Stimulated activated CD4-positive, alpha-beta T cell treated with anti-CD3 and anti-CD28 coated beads, TNF-alpha, amount 100 ng/mL, for 4 hours (primary cell): ENCODE results near the gene COL18A1.
"Not testable (repeated sequence)": the region's sequence is repeated elsewhere in the genome, so short reads cannot be mapped to it uniquely, and the experiment has no call there.

ENCODE experiments used
- DNase-seq, 3 experiments: peaks; one replicate each; pipeline ENCODE4 v3.0.0-alpha.2; 2020; ENCODE audit warnings: low read depth in 3 of 3

Gene COL18A1

DNA sequence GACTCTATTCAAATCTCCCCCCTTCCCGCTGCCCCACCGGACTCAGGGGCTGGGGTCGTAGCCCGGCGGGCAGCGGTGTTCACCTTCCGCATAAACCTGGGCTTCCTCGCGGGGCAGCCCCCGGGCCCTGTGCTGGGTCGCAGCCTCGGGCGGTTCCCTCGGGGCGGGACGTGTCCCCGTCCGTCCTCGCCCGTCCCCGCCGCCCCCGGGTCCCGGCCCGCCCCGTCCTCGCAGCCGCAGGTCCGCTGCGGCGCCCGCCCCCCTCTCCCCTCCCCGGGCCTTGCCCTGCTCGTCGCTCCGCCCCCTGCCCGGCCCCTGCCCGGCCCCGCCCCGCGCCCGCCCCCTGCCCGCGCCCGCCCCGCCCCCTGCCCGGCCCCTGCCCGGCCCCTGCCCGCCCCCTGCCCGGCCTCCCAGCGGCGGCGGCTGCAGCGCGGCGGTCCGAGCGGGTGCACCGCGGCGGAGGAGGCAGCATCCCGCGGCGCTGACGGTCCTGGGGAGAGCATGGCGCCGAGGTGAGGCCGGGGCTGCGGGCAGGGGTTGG lies at the start of gene COL18A1:
TSS of gene COL18A1 (plus strand) at position 436 of the 541 bp plus-strand sequence. CDS start at position 502, 66 bp downstream.
- peak in 2 of 3 experiments; percentile 26 to 39 for DNase-seq

DNA sequence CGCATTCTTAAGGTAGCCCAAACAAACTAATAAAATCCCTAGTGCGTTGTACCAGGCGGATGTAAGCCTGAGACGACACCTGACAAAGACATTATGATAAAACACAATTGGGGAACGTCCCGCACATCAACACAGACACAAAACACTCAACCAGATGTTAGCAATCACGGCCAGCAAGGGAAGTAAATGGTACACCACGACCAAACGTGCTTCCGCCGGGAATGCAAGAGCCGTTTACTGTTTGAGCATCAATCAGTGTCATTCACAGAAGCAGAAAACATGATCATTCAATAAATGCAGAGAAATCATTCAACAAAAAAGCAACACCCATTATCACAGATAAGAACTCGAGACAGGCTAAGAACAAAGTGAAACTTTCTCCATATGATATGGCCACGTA lies 49.4 kb upstream of the COL18A1 start:
- DNase-seq, result no peak

DNA sequence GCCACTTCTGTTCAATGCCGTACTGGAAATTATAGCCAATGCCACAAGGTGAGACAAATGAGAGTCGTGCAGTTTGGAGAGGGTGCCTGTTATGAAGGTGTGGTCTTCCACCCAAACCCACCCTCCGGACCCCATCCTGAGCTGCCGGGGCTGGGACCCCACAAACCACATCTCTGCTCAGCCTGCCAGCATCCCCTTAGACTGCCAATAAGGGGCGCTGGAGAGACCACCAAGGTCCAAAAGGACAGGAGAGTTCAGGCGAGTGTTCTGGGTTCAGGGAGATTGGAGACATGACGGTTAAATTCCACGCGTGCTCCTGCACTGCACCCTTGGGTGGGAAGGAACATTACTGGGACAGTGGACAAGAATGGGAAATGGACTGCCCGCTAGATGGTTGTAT lies 48.7 kb upstream of the COL18A1 start:
- no peak for DNase-seq

DNA sequence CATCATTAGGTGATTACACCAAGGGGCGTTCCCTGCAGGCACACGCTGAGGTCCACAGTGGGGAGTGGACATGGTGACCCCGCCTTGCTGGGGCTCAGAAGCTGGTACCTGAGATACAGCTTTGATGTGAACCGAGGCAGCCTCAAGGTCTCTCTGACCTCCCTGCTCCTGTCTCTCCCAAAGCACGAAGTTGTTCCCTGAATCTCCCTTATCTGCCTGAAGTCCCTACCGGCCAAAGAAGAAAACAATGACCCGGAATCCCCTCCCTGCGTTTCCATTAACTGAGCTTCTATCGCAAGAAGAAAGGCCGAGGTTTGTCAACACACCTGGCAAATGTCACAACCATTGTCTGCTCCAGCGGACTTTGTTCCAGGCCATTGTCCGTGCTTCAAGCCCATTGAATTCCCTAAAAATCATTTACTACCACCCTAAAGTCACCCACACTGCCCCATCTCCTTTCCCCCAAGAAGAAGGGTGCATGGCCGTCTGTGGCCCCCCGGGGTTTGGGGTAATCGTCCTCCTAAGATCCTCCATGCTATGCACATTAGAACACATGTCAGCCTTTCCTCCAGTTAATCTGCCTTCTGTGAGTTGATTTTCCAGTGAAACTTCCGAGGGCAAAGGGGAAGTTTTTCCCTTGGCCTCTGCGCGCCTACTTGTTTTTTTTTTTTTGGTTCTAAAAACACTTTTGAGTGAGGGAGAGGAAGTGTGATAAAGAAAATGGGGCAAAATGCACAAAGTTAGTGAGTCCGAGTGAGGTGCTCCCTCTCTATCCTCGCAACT lies 48.1 kb upstream of the COL18A1 start:
- no peak for DNase-seq

DNA sequence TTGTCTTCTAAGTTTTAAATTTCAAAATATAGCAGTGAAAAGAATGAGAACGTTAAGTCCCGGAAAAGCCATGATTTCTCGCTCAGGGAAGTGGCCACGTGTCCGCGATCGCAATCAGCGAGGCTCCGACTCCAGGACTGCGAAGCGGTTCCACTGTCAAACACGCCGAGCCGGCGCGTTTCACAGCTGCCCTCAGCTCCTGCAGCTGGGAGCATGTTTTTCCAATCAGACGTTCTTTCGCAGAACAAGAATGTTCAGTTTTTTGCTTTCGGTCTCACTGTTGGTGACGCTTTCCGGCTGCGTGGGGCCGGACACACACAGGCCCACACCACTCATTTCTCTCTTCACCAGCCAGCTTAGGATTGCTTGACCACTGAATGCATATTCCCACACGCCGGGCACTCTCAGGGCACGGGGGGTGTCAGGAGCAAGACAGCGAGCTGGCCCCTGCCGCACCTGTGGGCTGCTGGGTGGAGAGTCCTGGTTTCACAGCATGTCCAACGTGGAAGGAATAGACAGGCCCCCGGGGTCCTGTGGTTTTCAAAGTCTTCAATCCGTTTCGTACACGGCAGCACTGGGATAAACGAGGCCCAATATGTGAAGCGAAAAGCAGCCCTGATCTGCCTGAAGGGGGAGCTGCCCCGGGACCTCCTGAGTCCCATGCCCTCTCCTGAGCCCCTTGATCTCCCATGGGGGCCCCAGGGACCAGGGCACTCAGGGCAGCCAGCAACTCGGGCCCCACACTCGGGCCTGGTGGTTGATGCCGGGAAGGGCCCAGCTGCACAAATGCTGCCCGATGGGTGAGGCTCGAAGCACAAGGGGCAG lies 47.3 kb upstream of the COL18A1 start:
- no peak for DNase-seq

DNA sequence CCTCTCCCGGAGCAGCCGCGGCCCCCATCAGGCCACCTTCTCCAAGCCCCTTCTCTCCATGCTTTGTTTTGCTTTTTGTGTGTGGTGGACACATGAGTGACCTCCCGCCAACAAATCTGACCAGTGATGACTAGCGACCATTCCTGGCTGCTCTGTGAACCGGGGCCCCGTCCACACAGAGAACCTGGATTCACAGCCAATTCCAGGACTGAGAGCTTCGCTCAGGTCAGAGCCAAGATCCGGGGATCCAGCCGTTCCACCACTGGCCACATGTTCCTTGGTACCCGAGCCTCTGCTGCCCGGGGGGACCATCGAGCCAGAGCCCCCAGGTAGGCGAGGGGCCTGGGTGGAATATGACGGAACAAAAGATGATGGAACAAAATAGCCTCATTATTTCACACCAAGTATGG lies 46.7 kb upstream of the COL18A1 start:
- DNase-seq, result no peak

DNA sequence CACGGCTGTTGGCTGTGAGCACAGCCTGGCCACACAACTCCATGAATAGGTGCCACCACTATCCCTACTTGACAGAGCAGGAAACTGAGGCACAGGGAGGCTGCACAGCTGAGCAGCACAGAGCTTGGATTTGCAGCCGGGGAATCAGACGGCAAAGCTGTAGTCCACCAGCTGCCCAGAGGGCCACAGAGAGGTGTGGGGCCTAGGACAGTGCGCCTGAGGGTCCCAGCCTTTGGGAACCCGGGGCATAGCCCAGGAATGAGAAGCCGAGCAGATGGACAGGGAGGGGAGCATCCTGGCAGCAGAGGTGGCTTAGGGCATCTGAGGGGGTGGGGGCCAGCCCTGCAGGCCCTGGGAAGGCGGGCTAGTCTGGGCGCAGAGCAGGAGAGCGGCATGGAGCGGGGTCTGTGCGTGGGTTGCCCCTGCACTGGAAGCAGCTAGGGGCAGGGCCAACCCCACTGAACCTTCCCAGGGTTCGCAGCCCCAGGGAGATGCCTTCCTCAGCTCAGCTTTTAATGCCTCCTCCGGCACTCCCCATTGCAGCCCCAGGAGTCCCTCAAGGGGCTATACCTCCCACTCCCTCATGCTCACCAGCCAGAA lies 46.2 kb upstream of the COL18A1 start:
- DNase-seq, result no peak

DNA sequence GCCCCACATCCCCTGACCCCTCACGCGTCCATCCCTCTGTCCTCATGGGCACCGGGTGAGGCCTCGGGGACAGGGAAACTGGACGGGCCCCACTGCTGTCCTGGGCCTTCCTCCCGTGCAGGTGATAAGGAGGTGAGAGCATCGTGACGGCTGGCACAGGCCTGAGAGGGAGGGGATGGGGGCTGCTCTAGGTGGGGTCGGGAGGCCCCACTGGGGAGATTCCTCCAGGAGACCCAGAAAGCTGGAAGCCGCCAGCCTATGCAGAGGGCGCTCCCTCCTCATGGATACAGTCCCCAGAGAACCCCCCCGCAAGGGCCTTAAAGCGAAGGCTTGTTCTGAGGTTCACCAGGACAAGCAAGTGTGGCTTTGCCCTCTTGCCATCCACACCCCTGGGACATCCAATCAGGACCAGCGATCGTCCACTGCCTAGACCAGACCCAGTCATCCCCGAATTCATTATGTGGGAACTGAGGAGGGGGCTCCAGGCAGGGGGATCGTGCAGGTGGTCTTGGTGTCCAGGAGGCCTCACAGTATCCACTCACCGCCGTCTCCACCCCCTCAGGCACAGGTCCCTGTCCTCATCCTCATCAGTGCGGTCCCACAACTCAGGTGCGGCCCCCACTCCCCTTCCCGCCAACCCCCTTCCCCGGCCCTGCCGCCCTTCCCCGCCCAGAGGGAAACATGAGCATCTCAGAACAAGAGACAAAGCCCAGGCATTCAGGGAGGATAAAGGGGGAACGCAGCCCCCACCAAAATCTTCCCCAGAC lies 45.3 kb upstream of the COL18A1 start:
- DNase-seq, result no peak

DNA sequence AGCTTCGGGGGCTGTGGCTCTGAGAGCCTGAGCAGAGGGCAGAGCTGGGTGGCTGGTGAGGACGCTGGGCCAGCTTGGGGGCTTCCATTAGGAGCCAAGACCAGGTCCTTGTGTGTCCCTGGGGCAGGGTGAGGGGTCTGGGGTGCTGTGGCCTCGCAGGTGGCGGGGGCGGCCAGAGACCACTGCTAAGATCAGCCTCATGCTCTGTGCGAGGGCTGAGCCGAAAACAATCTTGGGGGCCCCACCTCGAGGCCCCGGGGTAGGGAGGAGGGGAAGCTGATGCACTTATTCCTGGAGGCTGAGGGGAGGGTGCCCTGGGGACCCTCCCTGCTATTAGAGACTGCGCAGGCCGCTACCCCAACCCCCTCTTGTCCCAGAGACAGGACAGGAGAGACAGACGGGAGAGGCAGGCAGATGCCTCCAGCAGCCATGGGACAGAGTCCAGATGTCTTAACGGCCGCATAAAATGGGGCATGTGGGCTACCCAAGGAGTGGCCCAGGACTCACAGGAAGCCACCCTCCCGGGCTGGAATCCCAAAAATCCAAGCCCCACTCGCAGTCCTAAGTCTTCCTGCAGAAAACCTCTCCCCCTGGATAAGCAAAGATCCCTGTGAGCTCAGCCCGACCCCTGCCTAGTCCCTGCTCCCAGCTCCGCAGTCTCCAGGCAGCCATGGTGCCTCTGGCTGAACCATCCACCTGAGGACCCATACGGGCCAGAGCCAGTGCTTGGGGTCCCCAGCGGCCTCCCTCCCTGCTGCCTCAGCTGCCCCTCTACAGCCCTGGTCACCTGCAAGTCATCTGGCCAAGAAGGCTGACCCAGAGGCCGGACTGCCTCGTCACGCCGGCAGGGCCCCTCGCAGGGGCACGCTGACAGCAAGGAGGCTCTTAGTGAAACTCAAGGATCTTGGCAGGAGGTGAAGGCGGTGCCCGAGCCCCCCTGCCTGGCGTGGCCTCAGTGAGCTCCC lies 43.6 kb upstream of the COL18A1 start:
- DNase-seq, result no peak

DNA sequence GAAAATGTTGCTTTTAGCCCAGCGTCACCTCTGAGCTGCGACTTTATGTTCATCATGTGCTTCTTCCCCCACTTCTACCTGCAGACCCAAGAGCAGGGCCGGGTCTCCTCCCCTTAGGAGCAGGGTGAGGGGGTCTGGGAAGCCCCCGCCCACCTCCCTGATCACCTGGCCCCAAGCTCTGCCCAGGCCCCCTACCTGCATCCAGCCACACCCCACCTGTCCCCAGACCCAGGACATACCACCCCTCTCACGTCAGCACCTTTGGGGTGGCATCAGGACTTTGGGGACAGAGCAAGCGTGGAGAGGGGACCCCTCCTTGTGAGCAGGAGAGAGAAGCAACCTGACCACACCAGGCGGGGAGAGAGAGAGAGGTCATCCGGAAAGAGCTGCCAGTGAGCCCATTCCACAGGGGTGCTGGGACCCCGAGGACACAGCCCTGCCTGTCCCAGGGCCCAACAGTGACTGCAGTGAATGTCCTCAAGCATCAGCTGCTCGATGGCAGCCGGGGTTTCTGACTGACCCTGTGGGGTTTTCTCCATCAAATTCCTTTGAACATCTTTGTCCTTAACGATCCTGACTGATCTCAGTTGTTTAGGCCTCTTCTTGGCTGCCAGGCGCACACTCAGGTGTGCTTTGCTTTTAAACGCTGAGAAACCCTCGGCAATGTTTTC lies 42.8 kb upstream of the COL18A1 start:
- DNase-seq, result no peak

DNA sequence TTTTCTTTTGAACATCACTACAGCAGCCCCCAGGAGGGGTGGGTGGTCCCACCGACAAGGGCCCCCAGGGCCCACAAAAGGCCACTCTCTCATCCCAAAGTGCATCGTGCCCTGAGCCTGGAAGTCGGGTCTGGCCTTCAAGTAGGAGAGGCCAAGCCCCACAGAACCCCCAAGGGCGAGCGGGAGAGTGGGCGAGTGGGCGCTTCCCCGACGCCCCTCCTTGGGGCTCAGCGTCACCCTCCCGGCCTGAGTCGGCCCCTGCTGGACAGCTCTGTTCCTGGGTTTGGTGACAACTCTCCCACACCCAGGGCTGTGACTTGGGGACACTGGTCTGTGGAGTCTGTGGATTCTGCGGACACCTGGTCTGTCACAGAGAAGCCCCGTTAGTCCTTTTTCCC lies 42.2 kb upstream of the COL18A1 start:
- no peak for DNase-seq

DNA sequence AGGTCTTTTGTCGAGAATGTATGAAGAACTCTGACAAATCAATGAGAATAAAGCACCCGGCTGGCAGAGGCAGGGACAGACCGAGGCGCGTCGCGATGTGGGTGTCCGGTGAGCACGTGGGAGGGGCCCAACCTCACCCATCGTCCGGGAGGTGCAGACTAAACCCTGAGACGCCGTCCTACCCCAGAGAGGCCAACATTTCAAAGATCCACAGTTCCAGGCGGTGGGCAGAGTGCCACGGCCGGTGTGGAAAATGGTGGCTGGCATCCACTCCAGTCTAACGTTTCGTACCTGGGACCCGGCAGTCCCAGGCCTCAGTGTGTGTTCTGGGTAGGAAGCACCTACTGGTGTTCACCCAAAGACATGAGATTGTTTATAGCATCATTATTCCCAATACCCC lies 41.7 kb upstream of the COL18A1 start:
- DNase-seq, result not testable (repeated sequence)

DNA sequence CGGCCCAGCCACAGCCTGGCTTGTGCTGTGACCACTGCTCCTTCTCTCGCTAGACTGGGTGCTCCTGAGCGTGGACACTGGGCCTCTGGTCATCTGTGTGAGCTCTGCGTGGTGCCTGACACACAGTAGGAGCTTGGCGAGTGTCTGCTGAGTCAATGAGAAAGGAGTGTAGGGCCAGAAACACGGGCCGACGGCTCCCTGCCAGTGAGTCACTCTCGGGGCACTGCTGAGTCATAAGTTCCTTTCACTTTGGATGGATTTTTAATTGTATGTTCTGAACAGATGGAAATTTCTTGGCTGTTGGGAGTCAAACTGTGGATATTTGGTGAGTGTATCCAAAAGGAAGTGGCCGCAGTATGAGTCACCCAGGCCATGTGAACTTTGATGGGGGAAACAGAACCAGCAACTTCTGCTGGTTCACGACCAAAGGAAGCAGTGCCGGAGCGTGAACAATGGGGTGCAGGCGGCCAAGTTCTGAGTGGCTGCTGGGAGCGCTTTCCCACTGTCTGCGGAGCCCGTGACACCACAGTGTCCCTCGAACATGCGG lies 41.0 kb upstream of the COL18A1 start:
- DNase-seq, result peak; percentile 7 to 13 (median 13)

DNA sequence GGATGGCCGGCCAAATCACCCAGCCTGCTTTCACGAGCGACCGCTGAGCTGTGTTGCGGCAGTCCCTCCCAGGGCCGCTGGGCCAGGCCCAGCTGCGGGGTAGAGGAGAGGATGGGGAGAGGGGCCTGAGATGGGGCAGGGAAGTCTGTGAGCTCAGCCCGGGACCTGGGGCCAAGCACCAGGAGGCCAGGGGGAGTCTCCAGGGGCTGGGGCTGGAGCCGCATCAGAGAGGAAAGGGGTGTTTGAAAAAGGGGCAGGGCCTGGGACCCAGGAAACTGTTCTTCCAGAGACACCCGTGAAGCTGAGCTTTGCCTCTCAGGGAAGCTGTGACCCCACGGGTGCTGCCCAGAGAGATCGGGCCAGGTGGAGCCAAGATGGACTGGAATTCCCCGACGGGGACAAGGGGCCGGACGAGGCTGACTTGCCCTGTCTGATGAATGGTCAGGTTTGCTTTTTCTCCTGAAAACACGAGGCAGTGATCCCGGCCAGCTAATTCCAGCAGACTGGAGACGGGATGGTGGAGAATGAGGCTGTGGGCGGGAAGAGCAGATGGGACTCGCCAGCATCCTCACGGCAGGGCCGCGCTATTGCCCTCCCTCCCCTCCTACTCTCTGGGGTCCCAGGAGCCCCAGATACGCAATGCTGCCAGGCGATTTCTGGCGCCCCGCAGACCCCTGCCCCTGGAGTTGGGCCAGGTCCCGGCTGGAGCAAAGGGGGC lies 40.3 kb upstream of the COL18A1 start:
- DNase-seq, result no peak

DNA sequence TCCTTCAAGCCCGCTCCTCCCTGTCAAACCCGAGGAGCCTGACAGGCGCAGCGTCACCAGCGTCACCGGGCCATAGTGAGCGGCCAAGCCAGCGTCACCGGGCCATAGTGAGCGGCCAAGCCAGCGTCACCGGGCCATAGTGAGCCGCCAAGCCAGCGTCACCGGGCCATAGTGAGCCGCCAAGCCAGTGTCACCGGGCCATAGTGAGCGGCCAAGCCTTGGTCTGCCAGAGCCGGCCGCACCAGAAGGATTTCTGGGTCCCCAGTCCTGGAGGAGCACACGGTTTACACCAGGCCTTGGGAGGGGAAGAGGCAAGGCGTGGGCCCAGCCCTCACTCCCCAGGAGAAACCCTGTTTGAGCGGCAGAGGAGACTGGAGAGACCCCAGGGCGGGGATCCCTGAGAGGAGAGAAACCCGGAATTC lies 39.8 kb upstream of the COL18A1 start:
- DNase-seq, result no peak

DNA sequence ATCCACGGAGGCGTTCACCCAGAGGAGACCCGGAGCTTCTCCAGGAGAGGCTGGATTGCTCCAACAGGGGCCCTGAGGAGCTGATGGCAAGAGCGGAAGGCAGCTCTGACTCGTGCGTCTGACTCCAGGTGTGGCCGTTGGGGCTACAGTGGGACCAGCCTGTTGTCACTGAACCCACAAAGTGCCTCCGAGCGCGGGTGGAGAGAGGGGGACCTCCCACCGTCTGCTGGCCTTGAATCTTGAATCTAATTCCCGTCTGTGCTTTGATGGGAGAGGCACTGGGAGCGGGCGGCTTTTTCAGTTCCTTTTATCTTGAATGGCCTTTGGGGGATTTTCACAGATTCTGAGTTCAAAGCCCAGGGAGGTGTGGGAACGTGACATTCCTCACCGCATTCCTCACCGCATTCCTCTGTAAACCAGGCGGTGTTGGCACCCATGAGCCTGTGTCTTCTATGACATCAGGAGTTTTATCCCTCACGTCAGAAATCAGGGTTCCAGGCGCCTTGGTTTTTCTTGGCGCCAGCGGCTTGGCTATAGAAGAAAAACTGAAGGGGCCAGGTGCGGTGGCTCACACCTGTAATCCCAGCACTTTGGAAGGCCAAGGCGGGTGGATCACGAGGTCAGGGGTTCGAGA lies 39.2 kb upstream of the COL18A1 start:
- DNase-seq, result no peak

DNA sequence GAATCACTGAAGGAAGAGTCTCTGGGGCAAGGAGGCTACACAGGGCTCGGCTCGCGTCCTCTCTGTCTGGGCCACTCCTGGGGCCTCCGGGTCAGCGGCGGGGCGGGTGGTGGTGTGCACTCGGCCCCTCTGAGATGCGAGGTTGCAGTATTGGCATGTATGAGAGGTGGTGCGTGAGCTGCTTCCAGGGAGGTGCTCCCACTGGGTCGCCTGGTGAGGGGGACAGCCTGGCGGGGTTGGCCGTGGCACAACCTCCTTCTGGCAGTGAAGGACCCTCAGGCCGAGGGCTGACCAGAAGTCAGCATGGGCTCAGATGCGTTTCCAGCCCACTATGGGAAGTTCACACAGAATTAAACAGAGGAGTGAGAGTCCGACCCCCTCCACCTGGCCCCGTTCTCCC lies 38.5 kb upstream of the COL18A1 start:
- DNase-seq, result no peak

DNA sequence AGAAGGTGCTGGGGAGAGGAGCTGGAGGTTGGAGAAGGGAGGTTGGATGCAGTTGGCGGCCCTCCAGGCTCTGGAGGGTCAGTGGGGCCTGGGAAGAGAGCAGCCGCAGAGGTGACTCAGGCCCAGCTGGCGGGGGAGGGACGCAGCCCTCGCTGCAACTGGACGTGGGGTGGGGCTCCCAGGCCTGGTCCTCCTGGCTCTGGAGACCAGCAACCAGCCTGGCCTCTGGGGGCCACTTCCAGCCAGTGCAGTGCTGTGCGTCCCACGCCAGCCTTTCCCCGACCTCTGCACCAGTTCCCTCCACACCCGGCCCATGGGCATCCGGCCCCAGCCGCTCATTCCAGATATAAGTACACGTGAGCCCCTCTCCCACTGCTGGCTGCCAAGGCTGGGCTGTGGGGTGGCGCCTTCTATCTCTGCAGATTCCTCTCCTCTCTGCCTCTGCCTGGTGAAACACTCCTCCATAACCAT lies 38.0 kb upstream of the COL18A1 start:
- no peak for DNase-seq
